Liver (tissue), 9 donors: ENCODE data around the gene PCP4L1. TPM values are rescaled to one million over a fixed set of nuclear protein-coding genes. Genes with fewer than 3 reads are reported as not detected.

Experiments
- DNase-seq: peaks from one replicate; pipeline ENCODE4 v3.0.0-alpha.2; 2017; ENCODE audit warnings: low spot score
- H3K27ac ChIP-seq, 2 donors: one replicate each; pipeline ENCODE4 v1.7.0; 2013; ENCODE audit warnings: inconsistent platforms in 2 of 2, low read length in 2 of 2, control low read depth in 1 of 2, low read depth in 1 of 2, mild to moderate bottlenecking in 1 of 2
- H3K27me3 ChIP-seq, 4 donors: one replicate each; pipeline versions ENCODE4 v1.6.1 to v1.7.0; 2013; ENCODE audit warnings: low read length in 3 of 4, inconsistent platforms in 1 of 4, mild to moderate bottlenecking in 1 of 4, moderate library complexity in 1 of 4; ENCODE audit not compliant: control insufficient read depth in 4 of 4, insufficient read depth in 4 of 4
- H3K36me3 ChIP-seq, 4 donors: one replicate each; pipeline versions ENCODE4 v1.6.1 to v1.7.0; 2013; ENCODE audit warnings: low read length in 3 of 4, mild to moderate bottlenecking in 3 of 4, low read depth in 1 of 4, moderate library complexity in 1 of 4; ENCODE audit not compliant: control insufficient read depth in 4 of 4, insufficient read depth in 3 of 4
- H3K4me1 ChIP-seq, 4 donors: one replicate each; pipeline versions ENCODE4 v1.6.1 to v1.7.0; 2013; ENCODE audit warnings: low read length in 3 of 4, mild to moderate bottlenecking in 3 of 4, moderate library complexity in 1 of 4; ENCODE audit not compliant: control insufficient read depth in 4 of 4, insufficient read depth in 4 of 4
- H3K4me3 ChIP-seq, 3 donors: one replicate each; pipeline versions ENCODE4 v1.6.1 to v1.7.0; 2013; ENCODE audit warnings: low read length in 3 of 3, control low read depth in 1 of 3, low read depth in 1 of 3, mild to moderate bottlenecking in 1 of 3
- H3K9ac ChIP-seq, 2 donors: one replicate each; pipeline ENCODE4 v1.7.0; 2013; ENCODE audit warnings: low read length in 2 of 2, mild to moderate bottlenecking in 2 of 2, moderate library complexity in 2 of 2, control low read depth in 1 of 2, low read depth in 1 of 2
- H3K9me3 ChIP-seq, 4 donors: one replicate each; pipeline versions ENCODE4 v1.6.1 to v1.7.0; 2013; ENCODE audit warnings: low read length in 3 of 4; ENCODE audit not compliant: control insufficient read depth in 4 of 4
- CTCF ChIP-seq: fragments of 150-350 bp; IDR thresholded peaks from 2 replicates; pipeline ENCODE4 v1.5.1; 2017; ENCODE audit warnings: improper control_type of control experiment, low read depth, low read length; ENCODE audit not compliant: missing input control
- FOXA1 ChIP-seq: IDR thresholded peaks from 2 replicates; pipeline ENCODE4 v1.6.1; 2016; ENCODE audit warnings: antibody characterized with exemption
- FOXA2 ChIP-seq: IDR thresholded peaks from 2 replicates; pipeline ENCODE4 v1.6.1; 2016; ENCODE audit warnings: antibody characterized with exemption
- HNF4A ChIP-seq, 2 donors: conservative IDR thresholded peaks; 2 replicates each; pipeline ENCODE4 v1.6.1; 2016; ENCODE audit warnings: antibody characterized with exemption in 2 of 2, mild to moderate bottlenecking in 2 of 2
- HNF4G ChIP-seq: IDR thresholded peaks from 2 replicates; pipeline ENCODE4 v1.6.1; 2016; ENCODE audit warnings: antibody characterized with exemption
- JUND ChIP-seq, 2 donors: IDR thresholded peaks; 2 replicates each; pipeline ENCODE4 v1.6.1; 2016; ENCODE audit warnings: antibody characterized with exemption in 2 of 2
- NR2F2 ChIP-seq: IDR thresholded peaks from 2 replicates; pipeline ENCODE4 v1.6.1; 2016; ENCODE audit warnings: antibody characterized with exemption
- RAD21 ChIP-seq, 2 donors: IDR thresholded peaks; 2 replicates each; pipeline ENCODE4 v1.6.1; 2016; ENCODE audit warnings: antibody characterized with exemption in 2 of 2, mild to moderate bottlenecking in 2 of 2
- REST ChIP-seq: IDR thresholded peaks from 2 replicates; pipeline ENCODE4 v1.6.1; 2016; ENCODE audit warnings: antibody characterized with exemption, mild to moderate bottlenecking
- RXRA ChIP-seq, 2 donors: IDR thresholded peaks; 2 replicates each; pipeline ENCODE4 v1.6.1; 2017 to 2018; ENCODE audit warnings: antibody characterized with exemption in 2 of 2, mild to moderate bottlenecking in 1 of 2
- SP1 ChIP-seq: IDR thresholded peaks from 2 replicates; pipeline ENCODE4 v1.6.1; 2018; ENCODE audit warnings: antibody characterized with exemption, mild to moderate bottlenecking
- TAF1 ChIP-seq: conservative IDR thresholded peaks from 2 replicates; pipeline ENCODE4 v1.6.1; 2016; ENCODE audit warnings: antibody characterized with exemption, mild to moderate bottlenecking
- YY1 ChIP-seq: IDR thresholded peaks from 2 replicates; pipeline ENCODE4 v1.6.1; 2016; ENCODE audit warnings: antibody characterized with exemption, mild to moderate bottlenecking
- WGBS: extraction: QIAGEN DNeasy Blood & Tissue Kit; methylation state at CpG from one replicate; pipeline ENCODE4 v1.1.7; 2013; 5-methylcytosine and 5-hydroxymethylcytosine counted together
- polyA plus RNA-seq, 2 donors: library from polyadenylated mRNA; stranded (reverse) in 1 of 2; unstranded in 1 of 2; fragments of 200-250 nt in 1 of 2; fragments of >200 nt in 1 of 2; fragmentation: Nextera tagmentation in 1 of 2; extraction: Ambion mirVana in 1 of 2; gene quantifications; one replicate each; pipeline versions ENCODE4 v1.2.1 to v1.2.3, GENCODE V29; 2013 to 2015
- total RNA-seq, 2 donors: library from RNA; depleted of rRNA; stranded (reverse); fragments of >200 nt; gene quantifications; one replicate each; pipeline ENCODE4 v1.2.3, GENCODE V29; 2014
- TF ChIP-seq, protein P1 (sequence below): IDR thresholded peaks from 2 replicates; pipeline ENCODE4 v1.6.1; 2016; ENCODE audit warnings: antibody characterized with exemption
- TF ChIP-seq, protein P2 (sequence below): IDR thresholded peaks from 2 replicates; pipeline ENCODE4 v1.6.1; 2016; ENCODE audit warnings: antibody characterized with exemption
- donor health status: healthy.
- donor health status: healthy.
- donor health status: healthy.
- donor health status: healthy.
- donor health status: healthy.

PCP4L1 gene
- total and polyA plus RNA-seq, 4 donors: 1.1 to 8.7 (median 5.0) TPM

DNA sequence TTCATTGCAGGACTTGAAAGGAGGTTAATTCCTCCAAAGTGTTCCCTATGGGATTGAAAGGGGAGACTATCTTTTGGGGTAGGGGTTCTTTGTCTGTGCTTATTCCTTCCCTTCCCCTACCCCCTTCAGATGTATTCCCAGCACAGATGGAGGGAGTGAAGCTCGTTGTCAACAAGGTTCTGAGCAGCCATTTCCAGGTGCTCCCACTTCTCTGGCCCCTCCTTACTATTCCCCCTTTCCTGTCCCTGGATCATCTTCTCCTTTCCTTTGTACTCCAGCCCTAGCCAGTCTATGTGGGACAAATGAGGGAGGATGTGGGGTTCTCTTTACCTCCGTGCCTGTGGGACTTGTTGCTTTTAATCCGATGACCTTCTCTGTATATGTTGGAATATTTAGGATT, 31.8 kb upstream of the PCP4L1 start:
- Histone ChIP-seq H3K27ac (peak overlapping the region; percentile 86 to 87), H3K27me3 (no peaks in the 10 kb centered on the region), H3K36me3 (peaks cover 4 to 23% (median 18%) of the 10 kb centered on the region in 4 donors), H3K9ac (peak overlapping the region; percentile 24 to 38), H3K9me3 (no peaks in the 10 kb centered on the region), H3K4me1 (peaks cover 0 to 51% (median 25%) of the 10 kb centered on the region in 4 donors), H3K4me3 (peak overlapping the region; percentile 20 to 72 (median 59))
- no peak for DNase-seq
- TF ChIP-seq TAF1: no peak
- TF ChIP-seq JUND (IDR thresholded peaks at IDR 0.05): no peak
- no peak for TF ChIP-seq RXRA (IDR thresholded peaks at IDR 0.05)
- TF ChIP-seq RAD21 (IDR thresholded peaks at IDR 0.05): no peak
- no peak for TF ChIP-seq FOXA1
- no peak for TF ChIP-seq YY1
- TF ChIP-seq NR2F2: no peak
- no peak for TF ChIP-seq HNF4G
- TF ChIP-seq SP1: no peak
- TF ChIP-seq CTCF: no peak
- no peak for TF ChIP-seq REST
- no peak for TF ChIP-seq HNF4A (conservative IDR thresholded peaks at IDR 0.05)
- TF ChIP-seq, protein P1, sequence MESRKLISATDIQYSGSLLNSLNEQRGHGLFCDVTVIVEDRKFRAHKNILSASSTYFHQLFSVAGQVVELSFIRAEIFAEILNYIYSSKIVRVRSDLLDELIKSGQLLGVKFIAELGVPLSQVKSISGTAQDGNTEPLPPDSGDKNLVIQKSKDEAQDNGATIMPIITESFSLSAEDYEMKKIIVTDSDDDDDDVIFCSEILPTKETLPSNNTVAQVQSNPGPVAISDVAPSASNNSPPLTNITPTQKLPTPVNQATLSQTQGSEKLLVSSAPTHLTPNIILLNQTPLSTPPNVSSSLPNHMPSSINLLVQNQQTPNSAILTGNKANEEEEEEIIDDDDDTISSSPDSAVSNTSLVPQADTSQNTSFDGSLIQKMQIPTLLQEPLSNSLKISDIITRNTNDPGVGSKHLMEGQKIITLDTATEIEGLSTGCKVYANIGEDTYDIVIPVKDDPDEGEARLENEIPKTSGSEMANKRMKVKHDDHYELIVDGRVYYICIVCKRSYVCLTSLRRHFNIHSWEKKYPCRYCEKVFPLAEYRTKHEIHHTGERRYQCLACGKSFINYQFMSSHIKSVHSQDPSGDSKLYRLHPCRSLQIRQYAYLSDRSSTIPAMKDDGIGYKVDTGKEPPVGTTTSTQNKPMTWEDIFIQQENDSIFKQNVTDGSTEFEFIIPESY: no peak
- no peak for TF ChIP-seq FOXA2
- 32% methylated on average over 3 of the region's 3 CpGs for WGBS

GRCh38 chr1:161227196-161227871, 31.2 kb upstream of the PCP4L1 start:
- peak overlapping the region; percentile 24 to 38 for H3K9ac ChIP-seq
- peak overlapping the region in 2 of 3 donors; percentile 43 to 59 for H3K4me3 ChIP-seq
- WGBS: 23% methylated on average over 11 of the region's 11 CpGs
- H3K27ac ChIP-seq: peak overlapping the region; percentile 86 to 87
- H3K9me3 ChIP-seq: no peaks in the 10 kb centered on the region
- DNase-seq: peak; percentile 89
- H3K36me3 ChIP-seq: peaks cover 4 to 24% (median 16%) of the 10 kb centered on the region in 4 donors
- TF ChIP-seq CTCF (peak; percentile 86), RXRA (IDR thresholded peaks at IDR 0.05) (no peak), HNF4G (no peak), SP1 (peak; percentile 28), RAD21 (IDR thresholded peaks at IDR 0.05) (peak; percentile 86 to 90)
- TF ChIP-seq, protein P1: no peak
- TF ChIP-seq, protein P2, sequence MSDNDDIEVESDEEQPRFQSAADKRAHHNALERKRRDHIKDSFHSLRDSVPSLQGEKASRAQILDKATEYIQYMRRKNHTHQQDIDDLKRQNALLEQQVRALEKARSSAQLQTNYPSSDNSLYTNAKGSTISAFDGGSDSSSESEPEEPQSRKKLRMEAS: no peak
- H3K27me3 ChIP-seq: no peaks in the 10 kb centered on the region
- H3K4me1 ChIP-seq: peaks cover 0 to 51% (median 25%) of the 10 kb centered on the region in 4 donors
